ENCODE results near the gene ACAD10. TPM values are rescaled to one million over a fixed set of nuclear protein-coding genes. Genes with fewer than 3 reads are reported as not detected.

Gene ACAD10
- total and polyA plus RNA-seq, 2 of the 13 experiments (the other 11 are each of a cell fraction or from before 2014, with no cell fraction given): 15.2 to 16.3 TPM

- TF ChIP-seq, protein P1, sequence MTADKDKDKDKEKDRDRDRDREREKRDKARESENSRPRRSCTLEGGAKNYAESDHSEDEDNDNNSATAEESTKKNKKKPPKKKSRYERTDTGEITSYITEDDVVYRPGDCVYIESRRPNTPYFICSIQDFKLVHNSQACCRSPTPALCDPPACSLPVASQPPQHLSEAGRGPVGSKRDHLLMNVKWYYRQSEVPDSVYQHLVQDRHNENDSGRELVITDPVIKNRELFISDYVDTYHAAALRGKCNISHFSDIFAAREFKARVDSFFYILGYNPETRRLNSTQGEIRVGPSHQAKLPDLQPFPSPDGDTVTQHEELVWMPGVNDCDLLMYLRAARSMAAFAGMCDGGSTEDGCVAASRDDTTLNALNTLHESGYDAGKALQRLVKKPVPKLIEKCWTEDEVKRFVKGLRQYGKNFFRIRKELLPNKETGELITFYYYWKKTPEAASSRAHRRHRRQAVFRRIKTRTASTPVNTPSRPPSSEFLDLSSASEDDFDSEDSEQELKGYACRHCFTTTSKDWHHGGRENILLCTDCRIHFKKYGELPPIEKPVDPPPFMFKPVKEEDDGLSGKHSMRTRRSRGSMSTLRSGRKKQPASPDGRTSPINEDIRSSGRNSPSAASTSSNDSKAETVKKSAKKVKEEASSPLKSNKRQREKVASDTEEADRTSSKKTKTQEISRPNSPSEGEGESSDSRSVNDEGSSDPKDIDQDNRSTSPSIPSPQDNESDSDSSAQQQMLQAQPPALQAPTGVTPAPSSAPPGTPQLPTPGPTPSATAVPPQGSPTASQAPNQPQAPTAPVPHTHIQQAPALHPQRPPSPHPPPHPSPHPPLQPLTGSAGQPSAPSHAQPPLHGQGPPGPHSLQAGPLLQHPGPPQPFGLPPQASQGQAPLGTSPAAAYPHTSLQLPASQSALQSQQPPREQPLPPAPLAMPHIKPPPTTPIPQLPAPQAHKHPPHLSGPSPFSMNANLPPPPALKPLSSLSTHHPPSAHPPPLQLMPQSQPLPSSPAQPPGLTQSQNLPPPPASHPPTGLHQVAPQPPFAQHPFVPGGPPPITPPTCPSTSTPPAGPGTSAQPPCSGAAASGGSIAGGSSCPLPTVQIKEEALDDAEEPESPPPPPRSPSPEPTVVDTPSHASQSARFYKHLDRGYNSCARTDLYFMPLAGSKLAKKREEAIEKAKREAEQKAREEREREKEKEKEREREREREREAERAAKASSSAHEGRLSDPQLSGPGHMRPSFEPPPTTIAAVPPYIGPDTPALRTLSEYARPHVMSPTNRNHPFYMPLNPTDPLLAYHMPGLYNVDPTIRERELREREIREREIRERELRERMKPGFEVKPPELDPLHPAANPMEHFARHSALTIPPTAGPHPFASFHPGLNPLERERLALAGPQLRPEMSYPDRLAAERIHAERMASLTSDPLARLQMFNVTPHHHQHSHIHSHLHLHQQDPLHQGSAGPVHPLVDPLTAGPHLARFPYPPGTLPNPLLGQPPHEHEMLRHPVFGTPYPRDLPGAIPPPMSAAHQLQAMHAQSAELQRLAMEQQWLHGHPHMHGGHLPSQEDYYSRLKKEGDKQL (CRISPR knock-in tag; IDR thresholded peaks at IDR 0.05; ENCODE audit: low read depth): no peak
- TF ChIP-seq ZFP82 (CRISPR knock-in tag; IDR thresholded peaks at IDR 0.05; ENCODE audit: borderline replicate concordance) (no peak), SOX5 (CRISPR knock-in tag; IDR thresholded peaks at IDR 0.05; ENCODE audit: borderline replicate concordance) (0 out of 2 replicates have a peak, but pooled peaks have one; percentile 32), ZNF552 (CRISPR knock-in tag; IDR thresholded peaks at IDR 0.05; ENCODE audit: borderline replicate concordance) (peak; percentile 38; the same call in 1 of the 2 replicates), AHR (CRISPR knock-in tag; IDR thresholded peaks at IDR 0.05) (peak; percentile 63; the same call in 1 of the 2 replicates), NFYC (CRISPR knock-in tag; IDR thresholded peaks at IDR 0.05) (peak; percentile 94), ZNF329 (CRISPR knock-in tag; IDR thresholded peaks at IDR 0.05; ENCODE audit: low read depth) (0 out of 2 replicates have a peak, but pooled peaks have one; percentile 54), FOXK1 (CRISPR knock-in tag; IDR thresholded peaks at IDR 0.05; ENCODE audit: borderline replicate concordance, low read depth) (peak; percentile 91; the same call in 1 of the 2 replicates), CAMTA2 (CRISPR knock-in tag; IDR thresholded peaks at IDR 0.05; ENCODE audit: borderline replicate concordance) (no peak), SRSF1 (optimal IDR thresholded peaks at IDR 0.05; ENCODE audit: low read depth, low read length) (peak; percentile 90), ZNF430 (CRISPR knock-in tag; IDR thresholded peaks at IDR 0.05) (no peak), ZNF768 (CRISPR knock-in tag; IDR thresholded peaks at IDR 0.05) (peak; percentile 27), RFXANK (CRISPR knock-in tag; IDR thresholded peaks at IDR 0.05) (peak; percentile 55; the same call in 1 of the 2 replicates), KAT7 (CRISPR knock-in tag; IDR thresholded peaks at IDR 0.05; ENCODE audit: borderline replicate concordance) (peak; percentile 37), POGZ (CRISPR knock-in tag; IDR thresholded peaks at IDR 0.05) (peak; percentile 50; the same call in 1 of the 2 replicates), ZNF652 (CRISPR knock-in tag; IDR thresholded peaks at IDR 0.05; ENCODE audit: borderline replicate concordance, low read depth) (no peak; the same call in 1 of the 2 replicates), LBX2 (CRISPR knock-in tag; IDR thresholded peaks at IDR 0.05; ENCODE audit: borderline replicate concordance) (0 out of 2 replicates have a peak, but pooled peaks have one; percentile 64), FOSL2 (CRISPR knock-in tag; IDR thresholded peaks at IDR 0.05) (peak; percentile 38), FOXO1 (CRISPR knock-in tag; IDR thresholded peaks at IDR 0.05) (peak; percentile 35; the same call in 1 of the 2 replicates), ZC3H13 (CRISPR knock-in tag; IDR thresholded peaks at IDR 0.05) (no peak), KLF16 (CRISPR knock-in tag; IDR thresholded peaks at IDR 0.05) (peak in 1 of 2 experiments; percentile 76; a peak in 2 of 4 replicates)
- TF ChIP-seq, protein P2, sequence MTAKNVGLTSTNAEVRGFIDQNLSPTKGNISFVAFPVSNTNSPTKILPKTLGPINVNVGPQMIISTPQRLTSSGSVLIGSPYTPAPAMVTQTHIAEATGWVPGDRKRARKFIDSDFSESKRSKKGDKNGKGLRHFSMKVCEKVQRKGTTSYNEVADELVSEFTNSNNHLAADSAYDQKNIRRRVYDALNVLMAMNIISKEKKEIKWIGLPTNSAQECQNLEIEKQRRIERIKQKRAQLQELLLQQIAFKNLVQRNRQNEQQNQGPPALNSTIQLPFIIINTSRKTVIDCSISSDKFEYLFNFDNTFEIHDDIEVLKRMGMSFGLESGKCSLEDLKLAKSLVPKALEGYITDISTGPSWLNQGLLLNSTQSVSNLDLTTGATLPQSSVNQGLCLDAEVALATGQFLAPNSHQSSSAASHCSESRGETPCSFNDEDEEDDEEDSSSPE (CRISPR knock-in tag; IDR thresholded peaks at IDR 0.05): peak; percentile 66; the same call in 1 of the 2 replicates
- TF ChIP-seq, protein P3, sequence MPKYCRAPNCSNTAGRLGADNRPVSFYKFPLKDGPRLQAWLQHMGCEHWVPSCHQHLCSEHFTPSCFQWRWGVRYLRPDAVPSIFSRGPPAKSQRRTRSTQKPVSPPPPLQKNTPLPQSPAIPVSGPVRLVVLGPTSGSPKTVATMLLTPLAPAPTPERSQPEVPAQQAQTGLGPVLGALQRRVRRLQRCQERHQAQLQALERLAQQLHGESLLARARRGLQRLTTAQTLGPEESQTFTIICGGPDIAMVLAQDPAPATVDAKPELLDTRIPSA (CRISPR knock-in tag; IDR thresholded peaks at IDR 0.05; ENCODE audit: borderline replicate concordance): peak; percentile 84
Observed at GRCh38 chr12:111685811-111686573, at the start of gene ACAD10, which contains the start of gene BRAP (continued).

All from HepG2 (cell line).